Embryonic facial prominence (tissue), 1 donor: ENCODE data around the gene MINPP1.
"Not testable (repeated sequence)": the region's sequence is repeated elsewhere in the genome, so short reads cannot be mapped to it uniquely, and the experiment has no call there.

ENCODE experiments used
- DNase-seq: peaks from one replicate; pipeline ENCODE4 v3.0.0-alpha.2; 2016; ENCODE audit errors: extremely low spot score

MINPP1 gene

GRCh38 chr10:87565010-87565409, 60.3 kb downstream of the MINPP1 start:
- DNase-seq, result no peak

GRCh38 chr10:87575851-87576250, 71.2 kb downstream of the MINPP1 start:
- no peak for DNase-seq

DNA sequence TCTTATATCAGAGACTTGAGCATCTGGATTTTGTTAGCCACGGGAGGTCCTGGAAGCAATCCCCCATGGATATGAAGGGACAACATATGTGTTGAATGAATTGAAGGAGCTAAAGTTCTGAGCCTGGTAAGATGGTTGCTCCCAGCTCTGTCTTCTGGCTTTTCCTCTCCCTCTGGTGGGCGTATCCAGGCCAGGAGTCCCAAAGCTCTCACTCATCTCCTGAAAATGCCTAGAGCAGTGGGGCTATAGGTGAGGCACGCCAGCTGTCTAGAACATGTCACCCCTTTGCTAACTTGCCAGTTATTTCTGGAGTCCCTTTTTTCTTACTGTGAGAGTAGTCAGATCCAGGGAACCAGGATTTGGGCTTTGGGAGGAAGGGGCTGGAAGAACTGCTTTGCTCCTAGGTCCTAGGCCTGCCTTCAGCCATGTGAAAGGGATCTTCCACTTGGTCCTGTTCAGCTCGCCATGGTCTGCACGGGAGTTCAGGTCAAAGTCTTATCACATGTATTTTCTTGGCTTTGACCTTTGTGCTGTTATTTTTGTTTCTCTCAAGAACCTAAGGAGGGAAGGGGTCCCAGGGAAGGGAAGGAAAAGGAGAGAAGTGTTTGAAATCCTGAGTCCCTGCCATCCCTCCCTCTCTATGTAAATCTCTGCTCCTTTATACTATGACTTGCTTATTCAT, 73.6 kb downstream of the MINPP1 start:
- no peak for DNase-seq

- no peak for DNase-seq
Observed at GRCh38 chr10:87578842-87579401, 74.2 kb downstream of the MINPP1 start.

- no peak for DNase-seq
Observed at GRCh38 chr10:87579563-87579962, 74.9 kb downstream of the MINPP1 start.

GRCh38 chr10:87580016-87580415, 75.3 kb downstream of the MINPP1 start:
- DNase-seq, result no peak

DNA sequence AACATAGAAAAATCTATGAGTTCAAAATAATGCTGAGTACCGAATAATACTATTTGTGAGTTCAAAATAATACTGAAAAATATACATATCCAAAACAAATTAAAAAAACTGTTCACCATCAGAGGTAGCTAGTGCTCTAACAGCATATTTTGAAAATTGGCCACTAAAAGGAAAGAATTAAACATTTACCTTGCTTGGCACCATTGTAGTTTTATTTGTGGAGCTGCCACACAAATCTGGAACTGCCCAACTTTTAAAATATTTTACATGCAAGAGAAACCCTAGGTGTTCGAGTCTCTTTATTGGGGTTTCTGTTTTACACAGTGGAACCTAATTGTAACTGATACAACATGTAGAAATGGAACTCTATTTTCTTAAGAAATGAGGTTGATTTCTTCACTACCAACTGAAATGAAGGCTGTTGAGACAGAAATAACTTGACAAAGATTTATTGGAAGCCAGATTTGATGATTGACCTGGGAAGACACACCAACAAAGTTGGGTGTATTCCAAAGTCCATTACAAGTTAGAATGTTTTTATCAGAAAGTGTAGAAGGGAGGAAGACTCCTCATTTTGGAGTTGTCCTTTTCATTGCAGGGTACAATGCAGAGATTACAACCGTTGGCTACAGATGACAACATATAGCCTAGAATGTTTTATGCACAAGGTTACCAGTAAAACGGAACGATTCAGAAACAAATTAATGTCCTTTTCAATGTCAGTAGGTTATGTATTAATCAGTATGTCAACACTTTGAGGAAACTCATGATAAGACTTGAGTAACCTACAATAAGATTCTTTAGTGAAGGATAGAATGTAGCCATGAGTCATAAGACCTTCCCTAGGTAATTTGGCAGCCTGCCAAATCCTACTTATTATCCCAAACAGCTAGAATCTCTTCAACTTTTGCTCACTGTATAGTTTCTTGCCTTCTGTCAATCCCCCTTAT, 81.1 kb downstream of the MINPP1 start:
- DNase-seq, result no peak

- no peak for DNase-seq
Observed at GRCh38 chr10:87589645-87590051, 85.0 kb downstream of the MINPP1 start.

GRCh38 chr10:87590705-87591588, 86.3 kb downstream of the MINPP1 start:
- DNase-seq, result no peak

GRCh38 chr10:87591589-87591886, 86.8 kb downstream of the MINPP1 start:
- no peak for DNase-seq

GRCh38 chr10:87592920-87593319, 88.2 kb downstream of the MINPP1 start:
- DNase-seq, result not testable (repeated sequence)

DNA sequence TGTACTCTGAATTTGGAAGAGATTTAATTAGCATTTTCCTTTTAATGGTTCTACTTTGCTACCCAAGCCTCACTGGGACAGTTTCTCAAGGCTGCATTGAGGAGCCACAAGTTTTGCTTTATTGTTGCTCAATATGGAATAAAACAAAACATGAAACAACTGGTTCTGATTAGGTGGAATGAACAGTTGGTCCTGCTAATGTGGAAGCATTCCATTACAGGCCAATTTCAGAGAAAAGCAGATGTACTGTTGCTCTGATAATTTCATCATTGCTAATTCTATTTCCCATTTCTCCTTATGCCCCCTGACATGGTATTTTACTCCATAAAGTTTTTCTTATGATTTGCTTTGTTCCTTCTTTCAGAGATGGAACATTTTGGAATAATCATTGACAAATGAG, 89.0 kb downstream of the MINPP1 start:
- DNase-seq, result no peak

DNA sequence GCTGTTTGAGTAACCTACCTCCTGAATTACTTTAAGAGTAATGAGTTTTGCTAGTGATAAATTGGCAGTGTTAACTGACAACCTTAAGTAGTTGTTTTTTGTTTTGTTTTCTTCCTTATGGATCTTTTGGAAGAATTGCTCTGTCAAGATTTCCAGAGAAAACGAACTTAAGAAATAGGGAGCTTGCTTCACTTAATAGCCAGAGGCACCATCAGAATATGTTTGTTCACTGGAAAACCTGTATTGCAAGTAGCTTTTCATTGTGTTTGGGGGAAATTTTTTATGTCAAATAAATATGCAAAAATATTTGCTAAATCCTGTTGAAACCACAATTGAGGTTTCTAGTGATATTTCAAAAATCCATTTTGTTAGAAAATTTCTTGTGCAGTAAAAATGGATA, 89.5 kb downstream of the MINPP1 start:
- no peak for DNase-seq

DNA sequence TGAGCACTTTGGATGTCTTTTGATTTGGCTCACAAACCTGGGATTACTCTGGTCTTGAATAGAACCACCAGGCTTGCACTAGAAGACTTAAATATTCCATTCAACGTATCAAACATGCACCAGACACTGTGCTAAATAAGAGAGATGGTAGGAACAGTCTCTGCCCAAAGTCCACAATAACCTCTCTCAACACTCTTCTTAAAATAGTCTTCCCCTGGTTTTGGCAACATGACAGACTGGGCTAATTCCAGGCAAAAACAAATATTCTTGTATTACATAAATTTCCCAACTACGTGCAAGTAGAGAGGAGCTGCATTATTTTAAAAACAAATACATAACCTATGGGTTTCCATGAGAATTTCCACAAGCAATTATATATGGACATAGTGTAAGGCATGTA, 90.2 kb downstream of the MINPP1 start:
- DNase-seq, result no peak

- DNase-seq, result no peak
Observed at GRCh38 chr10:87596351-87596750, 91.7 kb downstream of the MINPP1 start.

GRCh38 chr10:87598700-87599099, 94.0 kb downstream of the MINPP1 start:
- no peak for DNase-seq

- no peak for DNase-seq
Observed at GRCh38 chr10:87600581-87600980, 95.9 kb downstream of the MINPP1 start.
